Measurements from ENCODE around the gene FAM131A.

The FAM131A gene
- total RNA-seq, result 16.4 to 19.3 reads per million in 2 donors

DNA sequence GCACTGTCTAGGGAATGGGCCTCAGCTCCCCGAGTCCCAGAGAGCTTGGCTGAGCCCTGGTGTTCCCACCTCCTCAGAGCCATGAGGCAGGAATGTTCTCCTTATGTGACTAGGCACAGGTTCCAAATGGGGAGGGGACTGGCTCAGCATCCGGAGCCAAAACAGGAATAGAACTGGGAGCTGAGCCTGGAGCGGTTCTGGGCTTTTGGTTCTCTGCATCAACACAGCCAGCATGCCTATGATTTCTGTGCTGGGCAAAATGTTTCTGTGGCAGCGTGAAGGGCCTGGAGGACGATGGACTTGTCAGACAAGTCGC is at the start of gene FAM131A:
Gene FAM131A (plus strand): TSS at position 202 of the 316 bp plus-strand sequence. CDS start 31 bp downstream, at position 233.
- no peak for DNase-seq

DNA sequence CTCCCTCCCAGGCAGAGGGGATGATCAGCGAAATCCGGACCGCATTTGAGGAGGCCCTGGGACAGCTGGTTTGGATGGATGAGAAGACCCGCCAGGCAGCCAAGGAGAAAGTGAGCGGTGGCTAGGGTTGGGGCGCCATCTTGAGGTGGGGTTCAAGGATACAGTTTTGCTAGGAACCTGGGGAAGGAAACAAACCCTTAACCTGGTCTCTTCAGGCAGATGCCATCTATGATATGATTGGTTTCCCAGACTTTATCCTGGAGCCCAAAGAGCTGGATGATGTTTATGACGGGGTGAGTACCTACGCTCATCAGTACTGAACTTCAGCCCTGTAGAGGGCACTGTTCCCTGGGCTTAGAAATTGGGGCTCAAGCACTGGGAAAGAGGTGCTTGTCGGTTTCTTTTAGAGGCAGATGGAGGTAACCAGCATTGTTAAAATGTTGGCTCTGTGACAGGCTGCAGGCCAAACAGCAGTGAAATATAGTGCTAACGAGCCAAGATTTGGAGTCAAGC is 47.9 kb upstream of the FAM131A start:
- DNase-seq, result no peak

DNA sequence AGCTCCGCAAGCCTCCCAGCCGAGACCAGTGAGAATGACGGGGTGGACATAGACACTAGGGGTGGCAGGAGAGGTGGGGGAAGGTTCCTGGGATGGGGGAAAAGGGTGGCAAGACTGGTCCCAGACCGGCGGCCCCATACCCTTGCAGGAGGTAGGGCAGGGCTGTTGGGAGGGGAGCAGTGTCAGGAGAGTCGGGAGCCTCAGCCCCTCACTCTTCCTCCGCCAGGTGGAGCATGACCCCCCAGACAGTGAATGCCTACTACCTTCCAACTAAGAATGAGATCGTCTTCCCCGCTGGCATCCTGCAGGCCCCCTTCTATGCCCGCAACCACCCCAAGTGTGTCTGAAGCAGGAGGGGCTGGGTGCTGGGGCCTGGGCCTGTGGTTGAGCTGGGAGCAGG is 47.1 kb upstream of the FAM131A start:
- no peak for DNase-seq

GRCh38 chr3:184291044-184291737 is 46.2 kb upstream of the FAM131A start:
- no peak for DNase-seq

GRCh38 chr3:184291738-184292445 is 45.5 kb upstream of the FAM131A start:
- DNase-seq, result no peak

- DNase-seq, result no peak
These were observed 41.6 kb upstream of the FAM131A start for GRCh38 chr3:184295771-184296170.

DNA sequence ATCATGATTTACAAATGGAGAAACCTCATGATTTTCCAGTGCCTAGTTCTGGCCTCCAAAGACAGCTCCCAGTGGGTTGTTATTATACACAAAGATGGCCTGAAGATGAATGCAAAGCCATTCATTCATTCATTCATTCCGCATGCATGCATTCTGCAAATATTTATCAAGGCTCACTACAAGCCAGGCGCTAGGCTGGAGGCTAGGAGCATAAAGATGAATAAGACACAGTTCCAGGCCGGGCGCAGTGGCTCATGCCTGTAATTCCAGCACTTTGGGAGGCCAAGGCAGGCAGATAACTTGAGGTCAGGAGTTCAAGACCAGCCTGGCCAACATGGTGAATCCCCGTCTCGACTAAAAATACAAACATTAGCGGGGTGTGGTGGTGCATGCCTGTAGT is 40.8 kb upstream of the FAM131A start:
- no peak for DNase-seq

- peak; percentile 97 for DNase-seq
These were observed 38.5 kb upstream of the FAM131A start, which contains the start of gene PSMD2 for GRCh38 chr3:184298759-184299487. PSMD2 (plus strand) TSS chr3:184299241; CDS start chr3:184299267, 26 bp downstream.

DNA sequence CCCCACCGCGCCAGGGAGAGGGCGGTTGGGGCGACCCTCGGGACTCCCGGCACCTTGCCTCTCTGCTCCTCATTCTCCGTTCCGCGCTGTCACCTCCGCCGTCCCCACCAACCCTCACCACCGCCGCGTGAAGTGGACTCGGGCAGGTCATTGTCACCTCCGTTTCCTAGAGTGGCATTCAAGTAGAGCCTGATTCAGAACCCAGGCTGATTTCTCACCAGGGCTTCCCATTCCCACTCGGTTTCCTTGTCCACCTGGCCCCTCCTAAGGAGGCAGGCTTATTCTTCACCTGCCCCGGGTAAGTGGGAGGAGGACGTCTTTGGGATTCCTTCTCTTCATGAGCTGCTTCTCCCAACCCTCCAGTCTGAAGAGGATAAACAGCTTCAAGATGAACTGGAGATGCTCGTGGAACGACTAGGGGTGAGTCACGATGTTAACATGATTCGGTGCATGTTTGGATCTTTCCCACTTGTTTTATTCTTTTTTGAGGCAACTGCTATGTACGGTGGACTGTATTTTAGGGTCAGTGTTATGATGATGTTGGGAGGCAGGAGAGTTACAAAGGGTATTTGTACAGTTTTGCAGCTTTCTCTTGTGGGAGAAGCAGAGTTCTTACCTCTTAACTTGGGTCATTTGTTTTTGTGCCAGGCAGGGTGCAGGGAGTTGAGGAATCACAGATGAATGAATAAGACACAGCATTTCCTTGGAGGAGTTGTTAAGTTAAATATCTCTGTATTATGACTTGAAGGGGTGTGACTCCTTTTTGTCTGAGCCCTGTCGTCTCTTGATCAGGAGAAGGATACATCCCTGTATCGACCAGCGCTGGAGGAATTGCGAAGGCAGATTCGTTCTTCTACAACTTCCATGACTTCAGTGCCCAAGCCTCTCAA is 37.7 kb upstream of the FAM131A start:
- DNase-seq, result no peak

- no peak for DNase-seq
These were observed 37.1 kb upstream of the FAM131A start for GRCh38 chr3:184300378-184300720.

- DNase-seq, result no peak
These were observed 31.8 kb upstream of the FAM131A start for GRCh38 chr3:184305577-184305976.

GRCh38 chr3:184306341-184306972 is 30.9 kb upstream of the FAM131A start:
- no peak for DNase-seq

DNA sequence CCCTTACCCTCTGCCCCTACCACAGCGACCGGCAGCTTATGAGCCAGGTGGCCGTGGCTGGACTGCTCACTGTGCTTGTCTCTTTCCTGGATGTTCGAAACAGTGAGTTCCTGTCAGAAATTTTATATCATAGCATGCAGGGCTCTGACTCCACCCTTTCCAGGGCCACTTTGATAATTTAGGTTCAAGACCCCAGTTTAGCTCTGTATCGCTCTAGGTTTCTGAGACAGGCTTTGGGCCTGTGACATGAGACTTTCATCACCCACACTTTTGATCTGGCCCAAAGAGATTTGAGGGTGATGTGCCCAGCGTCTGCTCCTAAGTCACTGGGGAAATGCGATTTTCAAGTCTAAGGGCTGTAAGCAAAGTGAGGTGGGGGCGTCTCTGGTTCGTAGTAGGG is 29.5 kb upstream of the FAM131A start:
- DNase-seq, result no peak

DNA sequence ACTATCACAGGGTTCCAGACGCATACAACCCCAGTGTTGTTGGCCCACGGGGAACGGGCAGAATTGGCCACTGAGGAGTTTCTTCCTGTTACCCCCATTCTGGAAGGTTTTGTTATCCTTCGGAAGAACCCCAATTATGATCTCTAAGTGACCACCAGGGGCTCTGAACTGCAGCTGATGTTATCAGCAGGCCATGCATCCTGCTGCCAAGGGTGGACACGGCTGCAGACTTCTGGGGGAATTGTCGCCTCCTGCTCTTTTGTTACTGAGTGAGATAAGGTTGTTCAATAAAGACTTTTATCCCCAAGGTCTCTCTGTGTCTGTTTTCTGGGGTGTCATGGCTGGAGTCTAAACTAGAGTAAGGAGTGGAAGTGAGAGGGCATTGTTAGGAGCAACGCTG is 28.7 kb upstream of the FAM131A start:
- DNase-seq, result no peak

- no peak for DNase-seq
These were observed 25.8 kb upstream of the FAM131A start for GRCh38 chr3:184311633-184312032.

DNA sequence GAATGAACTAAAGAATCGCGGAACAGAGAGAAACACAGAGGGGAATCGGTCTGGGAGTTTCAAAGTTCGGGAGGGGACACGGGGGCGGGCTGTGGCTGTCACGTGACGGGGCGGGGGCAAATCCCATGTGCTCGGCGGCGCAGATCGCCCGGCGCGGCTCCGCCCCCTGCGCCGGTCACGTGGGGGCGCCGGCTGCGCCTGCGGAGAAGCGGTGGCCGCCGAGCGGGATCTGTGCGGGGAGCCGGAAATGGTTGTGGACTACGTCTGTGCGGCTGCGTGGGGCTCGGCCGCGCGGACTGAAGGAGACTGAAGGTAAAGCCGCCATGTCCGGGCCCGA is 23.1 kb upstream of the FAM131A start, which contains the start of gene EIF4G1:
Gene EIF4G1 (plus strand): TSS at position 244 of the 337 bp plus-strand sequence. CDS start 1,191 bp downstream, outside the sequence.
- peak; percentile 91 for DNase-seq

DNA sequence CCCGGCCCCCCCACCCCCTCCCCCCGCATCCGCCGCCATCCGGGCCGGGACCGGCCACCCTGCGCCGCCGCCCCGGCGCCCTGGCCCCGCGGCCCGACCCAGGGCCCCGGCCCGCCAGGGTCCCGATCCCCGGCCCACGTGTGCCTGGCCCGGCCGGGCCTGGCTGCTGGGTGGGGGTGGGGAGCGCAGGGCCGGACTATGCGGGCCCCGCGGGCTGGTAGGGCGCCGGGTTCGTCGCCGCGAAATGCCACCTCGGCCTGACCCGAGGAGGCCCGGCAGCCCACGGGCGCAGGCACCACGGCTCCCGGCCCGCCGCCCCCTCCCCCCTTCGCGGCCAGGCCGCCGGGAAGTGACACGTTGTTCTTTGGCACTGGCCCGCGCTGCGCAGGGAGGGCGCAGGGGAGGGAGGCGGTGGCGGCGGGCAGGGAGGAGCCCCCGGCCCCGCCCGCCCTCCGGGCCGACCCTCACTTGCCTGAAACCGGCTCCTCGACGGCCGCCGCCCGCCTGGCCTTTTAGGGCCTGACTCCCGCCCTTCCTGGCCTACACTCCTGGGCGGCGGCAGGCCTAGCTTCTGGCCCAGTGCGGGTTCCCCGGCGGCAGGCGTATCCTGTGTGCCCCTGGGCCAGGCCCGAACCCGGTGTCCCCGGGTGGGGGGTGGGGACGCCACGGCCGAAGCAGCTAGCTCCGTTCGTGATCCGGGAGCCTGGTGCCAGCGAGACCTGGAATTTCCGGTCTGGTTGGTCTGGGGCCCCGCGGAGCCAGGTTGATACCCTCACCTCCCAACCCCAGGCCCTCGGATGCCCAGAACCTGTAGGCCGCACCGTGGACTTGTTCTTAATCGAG is 22.5 kb upstream of the FAM131A start:
- peak; percentile 79 for DNase-seq

GRCh38 chr3:184315543-184315867 is 21.9 kb upstream of the FAM131A start:
- no peak for DNase-seq

- no peak for DNase-seq
These were observed 21.3 kb upstream of the FAM131A start for GRCh38 chr3:184315871-184316661.

DNA sequence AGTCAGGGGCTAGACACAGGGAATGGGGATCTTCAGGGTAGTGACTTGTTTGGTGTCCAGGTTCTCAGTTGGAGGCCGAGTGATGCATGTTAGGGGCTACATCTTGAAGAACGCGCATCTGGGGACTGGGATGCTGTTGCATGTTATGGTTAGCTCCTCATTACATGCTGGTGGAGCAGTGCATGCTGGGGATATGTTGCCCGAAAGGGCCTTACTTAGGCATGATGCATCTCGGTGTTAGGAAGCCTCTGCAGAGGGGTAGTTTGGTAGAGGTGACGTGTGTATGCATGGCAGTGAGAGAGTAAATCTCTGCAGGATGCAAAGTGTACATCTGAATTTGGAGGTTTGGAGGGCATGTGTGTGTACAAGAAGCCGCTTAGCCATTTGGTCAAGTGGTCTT is 20.6 kb upstream of the FAM131A start:
- no peak for DNase-seq

Data from activated gamma-delta T cell (primary cell).